NCI-H1694 treated with DMSO at 0.1 percent for 48 hours (cell line): ENCODE data around the gene SRGAP3.

Source experiments
- DNase-seq: peaks from one replicate; lab custom pipeline; 2025; lab: John Stamatoyannopoulos, UW

Gene SRGAP3

GRCh38 chr3:9224490-9224889 lies 25.0 kb downstream of the SRGAP3 start:
- DNase-seq = no peak

GRCh38 chr3:9223672-9224071 lies 25.8 kb downstream of the SRGAP3 start:
- DNase-seq = no peak

DNA sequence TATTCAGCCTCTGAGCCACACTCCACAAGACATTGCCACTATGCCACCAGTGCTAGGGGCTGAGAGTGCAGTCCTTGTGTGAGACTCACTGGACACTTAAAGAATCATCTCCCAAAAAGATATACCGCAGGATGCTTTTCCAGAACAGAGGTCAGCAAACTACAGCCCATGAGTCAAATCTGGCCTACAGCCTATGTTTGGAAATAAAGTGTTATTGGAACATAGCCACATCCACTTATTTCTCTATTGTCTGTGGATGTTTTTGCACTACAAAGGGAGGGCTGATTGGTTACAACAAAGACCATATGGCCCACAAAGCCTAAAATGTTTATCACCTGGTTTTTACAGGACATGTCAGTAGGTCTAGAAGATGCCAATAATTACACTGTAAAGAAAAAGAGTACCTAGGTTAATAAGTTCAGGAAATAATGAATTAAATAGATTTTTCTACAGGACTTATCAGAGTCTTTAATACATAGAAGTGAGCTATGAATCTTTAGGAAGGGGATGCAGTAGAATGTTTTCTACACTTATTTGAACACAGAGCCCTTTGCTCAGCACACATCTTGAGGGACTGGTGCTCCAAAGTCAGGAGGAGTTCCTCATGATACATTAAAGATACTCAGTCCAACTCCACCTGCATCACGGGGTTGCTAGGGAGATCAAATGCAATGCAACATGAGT lies 26.3 kb downstream of the SRGAP3 start:
- DNase-seq = no peak

- DNase-seq = no peak
Observed at GRCh38 chr3:9222049-9222448, 27.4 kb downstream of the SRGAP3 start.

GRCh38 chr3:9218514-9218846 lies 31.0 kb downstream of the SRGAP3 start:
- no peak for DNase-seq

DNA sequence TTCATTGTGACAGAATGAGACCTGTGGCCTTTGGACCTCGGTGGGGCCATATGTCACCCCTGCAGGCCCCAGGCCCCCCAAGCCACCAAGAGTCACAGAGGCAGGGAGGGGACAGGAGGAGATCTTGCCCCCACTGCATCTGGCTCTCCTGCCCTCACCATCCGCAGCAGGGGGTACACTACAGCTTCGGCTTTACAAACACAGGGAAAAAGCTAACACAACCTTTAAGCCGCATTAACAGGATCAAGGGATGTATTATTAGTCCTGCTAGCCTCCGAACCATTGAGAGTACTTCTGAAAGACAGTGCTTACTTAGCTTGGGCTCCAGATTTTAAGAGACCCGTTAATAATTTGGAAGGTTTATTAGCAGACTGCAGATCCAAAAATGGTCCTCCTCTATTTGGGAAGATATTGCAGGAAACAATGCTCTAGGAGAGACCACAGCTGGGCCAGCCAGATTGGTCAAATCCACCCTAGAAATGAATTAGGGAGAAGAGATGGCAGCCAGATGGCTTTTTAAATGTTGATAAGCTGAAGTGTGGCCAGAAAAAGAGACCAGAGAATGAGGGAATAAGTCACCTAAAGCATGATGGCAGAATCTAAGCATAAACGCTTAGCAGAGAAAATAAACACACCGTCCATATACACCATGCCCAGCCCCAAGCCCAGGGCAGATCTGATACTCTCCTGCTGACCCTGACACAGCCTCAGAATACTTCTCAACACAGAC lies 31.5 kb downstream of the SRGAP3 start:
- DNase-seq = peak; percentile 14

GRCh38 chr3:9216736-9217135 lies 32.7 kb downstream of the SRGAP3 start:
- DNase-seq = no peak

- no peak for DNase-seq
Observed at GRCh38 chr3:9214599-9214998, 34.8 kb downstream of the SRGAP3 start.

- DNase-seq = no peak
Observed at GRCh38 chr3:9214185-9214584, 35.3 kb downstream of the SRGAP3 start.

DNA sequence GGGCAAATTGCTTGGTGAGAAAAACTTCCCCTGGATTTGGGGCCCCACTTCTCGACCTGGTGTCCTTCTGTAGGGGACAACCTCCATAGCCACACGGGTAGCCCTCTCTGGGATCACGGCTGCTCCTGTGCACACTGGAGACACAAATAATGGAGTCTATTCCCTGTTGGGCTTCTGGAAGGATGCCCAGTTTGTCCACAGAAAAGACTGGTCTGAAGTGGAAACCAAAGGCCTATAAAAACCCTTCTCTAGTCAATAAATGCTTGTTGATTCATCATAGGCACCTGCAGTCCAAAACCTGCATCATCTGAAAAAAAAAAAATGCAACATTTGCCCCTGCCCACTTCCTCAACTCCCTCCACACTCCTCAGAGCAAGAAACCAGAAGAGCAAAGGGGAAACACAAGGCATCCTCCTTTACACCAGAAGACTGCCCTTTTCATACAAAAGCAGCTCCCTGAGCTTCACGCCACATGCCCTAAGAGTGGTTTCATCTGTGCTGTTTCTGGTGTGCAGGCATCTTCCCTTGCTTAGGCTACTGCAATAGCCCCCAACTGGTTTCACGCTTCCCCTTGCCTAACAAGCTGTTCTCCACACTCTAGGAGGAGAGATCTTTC lies 36.3 kb downstream of the SRGAP3 start:
- DNase-seq = no peak

DNA sequence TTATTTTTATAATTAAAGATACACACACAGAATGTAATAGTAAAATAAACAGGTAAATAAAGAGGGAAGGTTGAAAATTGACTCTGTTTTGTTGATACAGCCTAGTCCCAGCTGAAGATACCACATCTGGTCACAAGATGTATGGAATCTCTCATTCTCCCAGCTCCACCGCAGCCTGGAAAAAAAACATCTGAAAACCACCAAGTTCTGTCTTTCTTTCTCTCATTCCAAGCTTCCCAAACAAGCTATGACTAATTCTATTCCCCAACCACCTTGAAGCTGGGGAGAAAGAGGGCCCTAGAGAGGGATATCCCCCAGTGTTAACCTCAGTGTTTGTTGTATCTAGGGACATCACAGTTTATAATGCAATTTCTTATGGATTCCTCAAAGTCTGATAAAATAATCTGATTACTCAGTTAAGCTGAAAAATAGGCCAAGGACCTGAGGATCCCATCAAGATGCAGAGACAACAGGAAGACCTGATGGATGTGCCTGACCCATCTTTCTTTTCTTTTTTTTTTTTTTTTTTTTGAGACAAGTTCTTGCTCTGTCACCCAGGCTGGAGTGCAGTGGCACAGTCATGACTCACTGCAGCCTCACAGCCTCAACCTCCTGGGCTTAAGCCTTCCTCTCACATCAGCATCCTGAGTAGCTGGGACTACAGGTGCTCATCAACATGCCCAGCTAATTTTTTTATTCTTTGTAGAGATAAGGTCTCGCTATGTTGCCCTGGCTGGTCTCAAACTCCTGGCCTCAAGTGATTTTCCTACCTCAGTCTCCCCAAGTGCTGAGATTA lies 38.1 kb downstream of the SRGAP3 start:
- no peak for DNase-seq

- no peak for DNase-seq
Observed at GRCh38 chr3:9209777-9210176, 39.7 kb downstream of the SRGAP3 start.

DNA sequence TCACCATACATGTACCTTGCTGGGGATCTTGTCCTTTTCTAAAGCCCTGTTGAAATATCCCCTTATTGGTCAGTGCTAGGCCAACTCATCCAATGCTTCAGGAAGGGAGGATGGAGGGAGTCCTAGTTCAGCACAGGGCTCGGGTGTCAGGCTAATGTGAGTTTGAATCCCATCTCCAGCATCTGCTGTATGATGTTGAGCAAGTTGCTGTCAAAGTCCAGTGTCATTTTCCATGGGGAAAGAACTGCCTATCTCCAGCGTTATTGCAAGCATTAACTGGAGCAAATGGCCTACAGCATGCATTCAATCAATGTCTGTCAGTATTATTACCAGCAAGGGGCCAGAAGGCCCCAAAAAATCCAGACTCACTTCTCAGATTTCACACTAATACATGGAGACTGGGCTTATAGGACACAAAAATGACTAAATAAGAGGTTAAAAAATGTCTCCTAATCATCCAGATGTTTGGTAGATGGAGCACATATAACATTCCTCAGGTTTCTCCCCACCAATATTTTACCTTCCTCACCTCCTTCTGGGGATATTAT lies 40.8 kb downstream of the SRGAP3 start:
- DNase-seq = no peak

- DNase-seq = no peak
Observed at GRCh38 chr3:9207116-9207763, 42.2 kb downstream of the SRGAP3 start.

DNA sequence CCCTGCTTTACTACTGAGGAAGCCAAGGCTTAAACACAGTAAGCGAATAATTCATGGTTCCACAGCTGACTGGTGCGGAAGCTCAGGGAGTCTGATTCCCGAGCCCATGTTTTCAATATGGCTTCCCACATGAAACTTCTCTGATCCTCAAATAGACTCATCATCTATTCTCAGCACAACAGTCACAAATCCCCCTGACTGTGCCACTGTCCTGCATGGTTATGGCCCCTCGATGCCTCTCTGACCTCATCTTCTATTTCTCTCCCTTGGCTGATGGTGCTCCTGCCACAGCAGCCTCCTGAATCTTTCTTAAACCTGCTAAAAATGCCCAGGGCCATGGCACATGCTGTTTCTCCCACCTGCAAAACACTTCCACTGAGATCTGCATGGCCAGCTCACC lies 43.2 kb downstream of the SRGAP3 start:
- DNase-seq = no peak

DNA sequence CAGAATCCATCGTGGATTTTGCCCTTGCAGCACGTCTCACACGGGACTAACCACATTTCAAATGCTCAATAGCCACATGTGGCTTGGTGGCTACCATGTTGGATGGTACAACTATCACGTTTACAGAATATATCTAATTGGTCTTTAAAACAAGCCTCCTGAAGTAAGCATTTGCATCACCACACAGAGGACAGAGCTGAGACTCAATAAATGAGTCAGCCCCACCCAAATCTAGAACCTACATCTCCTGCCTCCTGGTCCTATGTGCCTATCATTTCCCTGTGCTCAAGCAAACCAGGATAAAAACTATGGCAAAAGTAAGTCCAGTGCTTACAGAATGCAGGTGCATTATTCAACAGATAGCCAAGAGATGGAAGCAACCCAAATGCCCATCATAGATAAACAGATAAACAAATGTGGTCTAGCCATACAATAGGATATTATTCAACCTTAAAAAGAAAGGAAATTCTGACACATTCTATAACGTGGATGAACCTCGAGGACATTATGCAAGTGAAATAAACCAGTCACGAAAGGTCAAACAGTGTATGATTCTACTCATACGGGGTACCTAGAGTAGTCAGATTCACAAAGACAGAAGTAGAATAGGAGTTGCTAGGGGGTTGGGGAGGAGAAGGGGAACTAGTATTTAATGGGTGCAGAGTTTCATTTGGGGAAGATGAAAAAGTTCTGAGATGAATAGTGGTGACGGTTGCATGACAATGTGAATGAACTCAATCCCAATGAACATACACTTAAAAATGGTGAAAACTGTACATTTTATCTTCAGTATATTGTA lies 43.9 kb downstream of the SRGAP3 start:
- DNase-seq = no peak

DNA sequence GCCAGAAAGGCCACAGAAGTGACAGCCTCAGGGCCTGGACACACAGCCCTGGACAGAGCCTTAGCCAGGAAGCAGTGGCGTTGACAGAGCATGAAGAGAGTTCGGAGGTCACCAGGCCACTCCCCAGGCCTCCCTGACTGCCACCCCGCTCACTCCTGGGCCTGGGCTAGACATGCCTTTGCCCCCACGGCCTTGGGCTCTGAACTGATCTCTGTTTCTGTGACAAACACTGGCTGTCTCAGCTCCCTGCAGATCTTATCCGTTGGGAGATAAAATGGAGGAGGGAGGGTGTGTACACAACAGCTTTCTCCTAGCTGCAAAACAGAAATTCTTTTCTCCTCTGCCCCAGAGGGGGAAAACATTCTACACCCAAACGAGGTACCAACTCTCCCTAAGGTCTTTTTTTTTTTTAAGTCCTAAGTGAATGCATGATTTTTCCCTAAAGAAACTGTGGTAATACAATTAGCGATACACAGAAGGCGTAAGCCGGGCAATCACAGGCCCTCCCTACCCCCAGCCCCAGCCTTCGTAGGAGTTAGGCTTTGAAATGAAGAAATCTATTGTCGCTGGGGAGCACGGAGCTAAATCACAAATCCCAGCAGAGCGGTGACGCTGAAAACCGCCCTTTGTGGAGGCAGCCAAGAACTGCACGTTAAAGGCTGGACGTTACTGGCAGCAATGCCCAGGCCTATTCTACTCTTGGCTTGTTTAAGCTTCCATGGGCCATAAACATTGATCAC lies 45.0 kb downstream of the SRGAP3 start:
- no peak for DNase-seq

DNA sequence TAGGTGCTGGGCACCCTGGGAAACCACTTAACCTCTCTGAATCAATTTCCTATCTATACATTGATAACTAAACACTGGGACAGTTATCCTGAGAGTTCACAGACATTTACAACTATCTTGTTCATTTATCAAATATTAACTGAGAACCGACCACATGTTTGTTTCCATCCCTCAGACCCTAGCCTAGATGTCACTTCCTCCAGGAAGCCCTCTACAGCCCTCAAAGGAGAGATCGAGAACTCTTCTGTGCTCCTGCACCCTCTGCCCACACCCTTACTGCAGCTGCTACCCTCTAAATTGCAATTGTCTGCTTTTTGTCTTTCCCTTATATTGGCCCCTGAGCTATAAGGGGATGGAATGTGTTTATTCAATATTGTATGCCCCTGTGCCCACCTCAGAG lies 46.1 kb downstream of the SRGAP3 start:
- no peak for DNase-seq

DNA sequence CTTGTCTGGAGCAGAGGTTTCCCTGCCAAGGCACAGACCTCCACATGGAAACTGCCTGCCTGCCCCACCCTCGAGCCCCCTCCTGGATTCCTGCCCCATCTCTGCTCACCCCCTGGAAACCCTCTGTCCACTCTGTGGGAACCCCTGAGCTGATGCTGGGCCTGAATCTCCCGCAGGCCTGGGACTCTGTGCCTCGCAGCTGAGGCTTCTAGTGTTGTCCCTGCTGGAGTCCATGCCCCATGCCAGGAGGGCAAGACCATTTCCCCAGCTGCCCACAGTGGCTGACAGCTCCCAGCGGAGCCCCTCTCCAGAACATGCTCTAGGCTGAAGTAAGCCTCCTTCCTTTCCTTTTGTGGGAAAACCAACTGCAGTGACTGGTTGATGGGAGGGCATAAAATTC lies 46.9 kb downstream of the SRGAP3 start:
- DNase-seq = no peak

GRCh38 chr3:9201955-9202354 lies 47.5 kb downstream of the SRGAP3 start:
- no peak for DNase-seq
